PC-9 (cell line): ENCODE results near the gene RACK1. TPM values are rescaled to one million over a fixed set of nuclear protein-coding genes. Genes with fewer than 3 reads are reported as not detected.
"Not testable (repeated sequence)": the region's sequence is repeated elsewhere in the genome, so short reads cannot be mapped to it uniquely, and the experiment has no call there.

Source experiments
- BruUV-seq: library from RNA; stranded (reverse); fragments of 400-500 nt; replicated peaks from 2 replicates; lab custom pipeline; 2021; lab: Mats Ljungman, UMichigan
- CTCF ChIA-PET: fragments of 300-600 bp; sonication (Branson Sonifier 250); formaldehyde crosslinking; loops from one replicate; lab custom pipeline; 2022; ENCODE audit warnings: antibody characterized with exemption; lab: Charles Lee
- POLR2A ChIA-PET: fragments of 300-600 bp; sonication (Branson Sonifier 250); formaldehyde crosslinking; loops from one replicate; lab custom pipeline; 2022; ENCODE audit warnings: antibody characterized with exemption; ENCODE audit not compliant: unreplicated experiment; lab: Charles Lee
- DNase-seq, 2 experiments: peaks; one replicate each; pipeline versions ENCODE4 v3.0.0 to v3.0.0-alpha.2; 2015 to 2022; ENCODE audit warnings: mixed read lengths in 1 of 2
- H2AFZ ChIP-seq: fragments of 200-600 bp; sonication (generic); 2 replicates; pipeline ENCODE4 v1.8.1; 2017; ENCODE audit warnings: antibody characterized with exemption
- H3F3A ChIP-seq: fragments of 200-600 bp; sonication (generic); 2 replicates; pipeline ENCODE4 v1.8.1; 2017; ENCODE audit warnings: antibody characterized with exemption, mild to moderate bottlenecking, low read depth; ENCODE audit not compliant: insufficient read depth
- H3K27ac ChIP-seq: fragments of 200-600 bp; sonication (generic); 2 replicates; pipeline ENCODE4 v1.6.1; 2016; ENCODE audit warnings: mixed run types
- H3K27me3 ChIP-seq: fragments of 200-600 bp; sonication (generic); 2 replicates; pipeline ENCODE4 v1.6.1; 2016; ENCODE audit warnings: low read depth, mixed run types; ENCODE audit not compliant: insufficient read depth
- H3K36me3 ChIP-seq: fragments of 200-600 bp; sonication (generic); 2 replicates; pipeline ENCODE4 v1.6.1; 2016; ENCODE audit warnings: low read depth, mixed run types
- H3K4me1 ChIP-seq: fragments of 200-600 bp; sonication (generic); replicated peaks from 2 replicates; pipeline ENCODE4 v1.6.1; 2016; ENCODE audit warnings: mixed run types; ENCODE audit not compliant: insufficient read depth
- H3K4me2 ChIP-seq: fragments of 200-600 bp; sonication (generic); 2 replicates; pipeline ENCODE4 v1.6.1; 2017; ENCODE audit warnings: mixed run types
- H3K4me3 ChIP-seq: fragments of 200-600 bp; sonication (generic); 2 replicates; pipeline ENCODE4 v1.6.1; 2016; ENCODE audit warnings: mixed run types
- H3K79me2 ChIP-seq: fragments of 200-600 bp; sonication (generic); 2 replicates; pipeline ENCODE4 v1.6.1; 2017; ENCODE audit warnings: low read depth, mixed run types
- H3K9me2 ChIP-seq: fragments of 200-600 bp; sonication (generic); 2 replicates; pipeline ENCODE4 v1.8.1; 2017; ENCODE audit warnings: mild to moderate bottlenecking; ENCODE audit not compliant: insufficient read depth
- H3K9me3 ChIP-seq: fragments of 200-600 bp; sonication (generic); 2 replicates; pipeline ENCODE4 v1.8.1; 2016; ENCODE audit warnings: low read depth; ENCODE audit not compliant: insufficient read depth
- H4K20me1 ChIP-seq: fragments of 200-600 bp; sonication (generic); 2 replicates; pipeline ENCODE4 v1.8.1; 2017; ENCODE audit not compliant: insufficient read depth
- EZH2 ChIP-seq: fragments of 200-600 bp; sonication (generic); IDR thresholded peaks from 2 replicates; pipeline ENCODE4 v1.8.0; 2017; ENCODE audit warnings: antibody characterized with exemption, low read depth
- intact Hi-C: fragments of 100-400 bp; cut with micrococcal nuclease; formaldehyde crosslinking; loops from one replicate; pipeline ENCODE4 v1.10.0; 2022; ENCODE audit not compliant: unreplicated experiment
- total RNA-seq: library from RNA; stranded (reverse); gene quantifications from 2 replicates; pipeline ENCODE4 v1.2.3, GENCODE V29; 2021
- TF ChIP-seq, protein P1 (sequence below): fragments of 200-600 bp; sonication (generic); conservative IDR thresholded peaks from 2 replicates; pipeline ENCODE4 v1.6.1; 2017; ENCODE audit warnings: mixed run types, antibody characterized with exemption, mild to moderate bottlenecking, moderate library complexity

Gene RACK1
- total RNA-seq, 1 experiment from 2014 or later: 2,373 TPM

DNA sequence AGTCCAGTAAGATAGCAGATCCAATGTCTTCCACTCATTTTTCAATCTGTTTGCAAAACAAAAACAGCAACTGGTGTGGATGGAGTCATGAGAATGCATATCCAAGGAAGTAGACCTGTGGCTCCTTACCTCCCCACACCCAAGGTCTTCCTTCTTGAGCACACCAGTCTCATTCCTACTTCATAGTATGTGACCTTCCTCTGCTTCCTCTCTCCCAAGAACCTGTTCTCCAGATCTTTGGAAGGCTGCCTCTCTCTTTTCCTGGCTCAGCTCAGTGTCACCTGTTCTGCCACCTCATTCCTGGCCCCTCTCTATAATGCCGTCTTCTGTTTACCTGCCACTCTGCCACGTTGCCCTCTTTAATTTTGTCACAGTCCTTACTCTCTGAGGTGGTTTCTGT, 30.8 kb downstream of the RACK1 start:
- Histone ChIP-seq H3K27ac (no peak overlapping the region), H3F3A (peaks cover 44% of the 10 kb centered on the region), H3K4me1 (peaks cover 7% of the 10 kb centered on the region; the same call in 1 of the 2 replicates), H3K4me3 (no peak overlapping the region), H3K36me3 (no peaks in the 10 kb centered on the region), H3K4me2 (no peak overlapping the region), H4K20me1 (peaks cover 5% of the 10 kb centered on the region), H3K79me2 (no peaks in the 10 kb centered on the region), H3K9me2 (no peaks in the 10 kb centered on the region), H3K27me3 (no peaks in the 10 kb centered on the region), H2AFZ (no peak overlapping the region), H3K9me3 (no peaks in the 10 kb centered on the region)
- TF ChIP-seq, protein P1, sequence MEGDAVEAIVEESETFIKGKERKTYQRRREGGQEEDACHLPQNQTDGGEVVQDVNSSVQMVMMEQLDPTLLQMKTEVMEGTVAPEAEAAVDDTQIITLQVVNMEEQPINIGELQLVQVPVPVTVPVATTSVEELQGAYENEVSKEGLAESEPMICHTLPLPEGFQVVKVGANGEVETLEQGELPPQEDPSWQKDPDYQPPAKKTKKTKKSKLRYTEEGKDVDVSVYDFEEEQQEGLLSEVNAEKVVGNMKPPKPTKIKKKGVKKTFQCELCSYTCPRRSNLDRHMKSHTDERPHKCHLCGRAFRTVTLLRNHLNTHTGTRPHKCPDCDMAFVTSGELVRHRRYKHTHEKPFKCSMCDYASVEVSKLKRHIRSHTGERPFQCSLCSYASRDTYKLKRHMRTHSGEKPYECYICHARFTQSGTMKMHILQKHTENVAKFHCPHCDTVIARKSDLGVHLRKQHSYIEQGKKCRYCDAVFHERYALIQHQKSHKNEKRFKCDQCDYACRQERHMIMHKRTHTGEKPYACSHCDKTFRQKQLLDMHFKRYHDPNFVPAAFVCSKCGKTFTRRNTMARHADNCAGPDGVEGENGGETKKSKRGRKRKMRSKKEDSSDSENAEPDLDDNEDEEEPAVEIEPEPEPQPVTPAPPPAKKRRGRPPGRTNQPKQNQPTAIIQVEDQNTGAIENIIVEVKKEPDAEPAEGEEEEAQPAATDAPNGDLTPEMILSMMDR: no peak
- no peak for TF ChIP-seq EZH2
- intact Hi-C loops: no loop called here
- no peak for DNase-seq
- ChIA-PET POLR2A (interaction anchor here (0.7 kb wide), 1 partner anchor 9 kb away, joined by 4 read pairs; no protein-coding TSS in a partner anchor), CTCF (no interaction called here)
- no TSS peak for BruUV-seq

DNA sequence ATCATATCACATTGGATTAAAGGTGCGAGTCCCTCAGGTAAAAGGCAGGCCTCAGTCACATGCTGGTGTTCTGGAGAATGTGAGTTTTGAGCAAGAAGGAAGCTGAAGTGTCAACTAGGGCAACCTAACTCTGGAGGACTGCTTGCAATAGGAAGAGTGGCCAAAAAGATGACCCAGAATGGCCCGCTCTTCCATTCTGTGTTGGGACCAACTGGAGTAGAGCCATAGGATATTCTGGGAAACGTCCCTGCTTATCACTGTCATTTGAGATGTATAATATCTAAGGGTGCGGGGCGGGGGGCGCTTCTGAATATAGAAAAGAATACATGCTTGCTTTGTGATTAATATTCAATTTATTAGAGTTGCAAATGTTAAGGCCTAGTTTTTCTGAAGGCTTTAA, 31.6 kb downstream of the RACK1 start:
- no peak overlapping the region for H2AFZ ChIP-seq
- H4K20me1 ChIP-seq: no peaks in the 10 kb centered on the region
- BruUV-seq: no TSS peak
- H3K4me3 ChIP-seq: no peak overlapping the region
- no peaks in the 10 kb centered on the region for H3K9me3 ChIP-seq
- POLR2A ChIA-PET: interaction anchor here (0.7 kb wide), 1 partner anchor 8 kb away, joined by 4 read pairs; no protein-coding TSS in a partner anchor
- no peaks in the 10 kb centered on the region for H3K27me3 ChIP-seq
- H3F3A ChIP-seq: peaks cover 42% of the 10 kb centered on the region
- intact Hi-C loops: no loop called here
- H3K9me2 ChIP-seq: no peaks in the 10 kb centered on the region
- no peak overlapping the region for H3K4me2 ChIP-seq
- DNase-seq: no peak
- H3K79me2 ChIP-seq: no peaks in the 10 kb centered on the region
- TF ChIP-seq, protein P1: no peak
- TF ChIP-seq EZH2: no peak
- CTCF ChIA-PET: no interaction called here
- H3K4me1 ChIP-seq: peaks cover 3% of the 10 kb centered on the region; the same call in 1 of the 2 replicates
- H3K36me3 ChIP-seq: no peaks in the 10 kb centered on the region
- no peak overlapping the region for H3K27ac ChIP-seq

DNA sequence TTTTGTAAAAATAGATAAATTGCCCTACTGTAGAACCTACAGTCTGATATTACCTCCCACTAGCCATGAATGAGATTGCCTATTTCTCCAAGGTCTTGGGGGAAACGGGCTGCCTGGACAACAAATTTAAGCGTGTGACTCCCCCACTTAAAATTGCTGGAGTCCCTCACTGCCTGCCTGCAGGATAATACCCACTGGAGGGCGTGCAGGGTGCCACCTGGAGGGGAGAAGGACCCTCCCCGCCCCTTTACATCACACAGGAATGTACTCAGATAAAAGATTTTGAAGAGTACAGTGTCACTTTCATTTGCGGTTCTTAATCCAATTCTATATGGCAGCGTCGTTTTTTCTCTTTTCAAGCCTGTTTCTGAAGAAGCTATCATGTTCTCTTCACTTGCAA, 32.5 kb downstream of the RACK1 start:
- H3K4me2 ChIP-seq: no peak overlapping the region
- no peaks in the 10 kb centered on the region for H3K9me2 ChIP-seq
- ChIA-PET CTCF (interaction anchor here (0.7 kb wide), 1 partner anchor 19 kb away, joined by 4 read pairs; no protein-coding TSS in a partner anchor), POLR2A (no interaction called here)
- no peaks in the 10 kb centered on the region for H3K27me3 ChIP-seq
- no peaks in the 10 kb centered on the region for H3K79me2 ChIP-seq
- TF ChIP-seq, protein P1: no peak
- no peak for TF ChIP-seq EZH2
- peaks cover 5% of the 10 kb centered on the region for H3K4me1 ChIP-seq
- H3K4me3 ChIP-seq: no peak overlapping the region
- intact Hi-C loops: no loop called here
- BruUV-seq: no TSS peak
- DNase-seq: no peak
- H3K9me3 ChIP-seq: no peaks in the 10 kb centered on the region
- H4K20me1 ChIP-seq: no peaks in the 10 kb centered on the region
- no peak overlapping the region for H3K27ac ChIP-seq
- no peak overlapping the region for H2AFZ ChIP-seq
- no peaks in the 10 kb centered on the region for H3K36me3 ChIP-seq
- peaks cover 43% of the 10 kb centered on the region for H3F3A ChIP-seq

DNA sequence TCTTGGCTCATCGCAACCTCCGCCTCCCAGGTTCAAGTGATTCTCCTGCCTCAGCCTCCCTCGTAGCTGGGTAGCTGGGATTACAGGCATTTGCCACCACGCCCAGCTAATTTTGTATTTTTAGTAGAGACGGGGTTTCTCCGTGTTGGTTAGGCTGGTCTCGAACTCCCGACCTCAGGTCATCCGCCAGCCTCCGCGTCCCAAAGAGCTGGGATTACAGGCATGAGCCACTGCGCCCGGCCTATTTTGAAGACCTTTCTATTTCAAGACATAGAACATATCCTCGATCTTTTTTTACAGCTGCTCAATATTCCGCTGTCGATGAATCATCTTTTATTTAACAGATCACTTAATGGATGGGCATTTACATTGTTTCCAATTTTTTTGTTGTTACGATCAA, 33.0 kb downstream of the RACK1 start:
- H3K79me2 ChIP-seq, H3K4me3 ChIP-seq, H3K27me3 ChIP-seq, H3K9me2 ChIP-seq, intact Hi-C loops, H4K20me1 ChIP-seq, H3K9me3 ChIP-seq, H3K36me3 ChIP-seq, DNase-seq, H3K27ac ChIP-seq, BruUV-seq, H2AFZ ChIP-seq, H3K4me2 ChIP-seq, H3K4me1 ChIP-seq: not testable (repeated sequence)
- H3F3A ChIP-seq: peaks cover 43% of the 10 kb centered on the region
- ChIA-PET POLR2A (interaction anchor here (0.7 kb wide), 1 partner anchor 45 kb away, joined by 3 read pairs; no protein-coding TSS in a partner anchor), CTCF (interaction anchor here (0.7 kb wide), 1 partner anchor 19 kb away, joined by 4 read pairs; no protein-coding TSS in a partner anchor)

- H3K79me2 ChIP-seq, H3K27ac ChIP-seq, H3K9me2 ChIP-seq, H2AFZ ChIP-seq, intact Hi-C loops, BruUV-seq, H3K9me3 ChIP-seq, H4K20me1 ChIP-seq, H3K4me3 ChIP-seq, H3K27me3 ChIP-seq, H3K36me3 ChIP-seq, H3K4me2 ChIP-seq, CTCF ChIA-PET, DNase-seq: not testable (repeated sequence)
- POLR2A ChIA-PET: interaction anchor here (0.7 kb wide), 1 partner anchor 45 kb away, joined by 3 read pairs; no protein-coding TSS in a partner anchor
- H3F3A ChIP-seq: peaks cover 43% of the 10 kb centered on the region
- H3K4me1 ChIP-seq: peaks cover 12% of the 10 kb centered on the region
Measured at GRCh38 chr5:181210148-181210547, 33.6 kb downstream of the RACK1 start.
